IMR-90 (cell line): ENCODE data around the gene WDR27. TPM values are rescaled to one million over a fixed set of nuclear protein-coding genes. Genes with fewer than 3 reads are reported as not detected.
A peak's percentile ranks its signal among the peaks of the same experiment; 100 is the strongest.

ENCODE experiments used
- ATAC-seq: fragments of 200-7000 bp; cut with Tn5 transposase; 2 replicates; pipeline ENCODE4 v1.9.1; 2020; ENCODE audit warnings: low read depth, mild to moderate bottlenecking, moderate library complexity
- BruUV-seq: library from RNA; stranded (reverse); fragments of 400-500 nt; replicated peaks from 2 replicates; lab custom pipeline; 2021; lab: Mats Ljungman, UMichigan
- CTCF ChIA-PET: fragments of 300-600 bp; formaldehyde crosslinking; extraction: SDS; loops from one replicate; lab custom pipeline; 2021; ENCODE audit warnings: antibody characterized with exemption; lab: Yijun Ruan, JAX
- POLR2A ChIA-PET: fragments of 300-600 bp; sonication (Branson Sonifier 250); formaldehyde crosslinking; loops from one replicate; lab custom pipeline; 2022; ENCODE audit warnings: antibody characterized with exemption; ENCODE audit not compliant: unreplicated experiment; lab: Charles Lee
- DNase-seq: peaks from one replicate; pipeline ENCODE4 v3.0.0; 2013
- H2AFZ ChIP-seq: replicated peaks from 2 replicates; pipeline ENCODE3; 2013; ENCODE audit warnings: low read length, mild to moderate bottlenecking; ENCODE audit not compliant: poor library complexity
- H2AK5ac ChIP-seq: 2 replicates; pipeline ENCODE4 v1.6.1; 2013; ENCODE audit warnings: low read depth, low read length, inconsistent platforms
- H2AK9ac ChIP-seq: replicated peaks from 2 replicates; pipeline ENCODE3; 2013; ENCODE audit warnings: mild to moderate bottlenecking, low read depth, low read length, moderate library complexity; ENCODE audit not compliant: poor library complexity
- H2BK120ac ChIP-seq: 2 replicates; pipeline ENCODE4 v1.6.1; 2013; ENCODE audit warnings: low read depth, low read length, inconsistent platforms
- H2BK15ac ChIP-seq: 3 replicates; pipeline ENCODE4 v1.6.1; 2013; ENCODE audit warnings: low read depth, low read length, inconsistent platforms
- H2BK20ac ChIP-seq: 2 replicates; pipeline ENCODE4 v1.6.1; 2013; ENCODE audit warnings: low read depth, mild to moderate bottlenecking, inconsistent platforms, low read length, moderate library complexity
- H2BK5ac ChIP-seq: 2 replicates; pipeline ENCODE4 v1.6.1; 2013; ENCODE audit warnings: mild to moderate bottlenecking, low read depth, low read length, inconsistent platforms; ENCODE audit not compliant: poor library complexity, severe bottlenecking
- H3K14ac ChIP-seq: replicated peaks from 2 replicates; pipeline ENCODE4 v1.6.1; 2013; ENCODE audit warnings: low read depth, low read length, inconsistent platforms
- H3K18ac ChIP-seq: 2 replicates; pipeline ENCODE4 v1.6.1; 2013; ENCODE audit warnings: low read depth, low read length, control low read depth
- H3K23ac ChIP-seq: 2 replicates; pipeline ENCODE4 v1.6.1; 2013; ENCODE audit warnings: low read depth, low read length, inconsistent platforms
- H3K27ac ChIP-seq: 2 replicates; pipeline ENCODE4 v1.5.1; 2013; ENCODE audit warnings: mild to moderate bottlenecking, control low read depth, low read length; ENCODE audit not compliant: insufficient read depth
- H3K27me3 ChIP-seq: 2 replicates; pipeline ENCODE4 v1.6.1; 2013; ENCODE audit warnings: low read length; ENCODE audit not compliant: control insufficient read depth, insufficient read depth
- H3K36me3 ChIP-seq: 2 replicates; pipeline ENCODE4 v1.6.1; 2013; ENCODE audit warnings: low read length, mixed read lengths; ENCODE audit not compliant: control insufficient read depth, insufficient read depth
- H3K4ac ChIP-seq: 2 replicates; pipeline ENCODE4 v1.6.1; 2013; ENCODE audit warnings: low read depth, low read length, inconsistent platforms
- H3K4me1 ChIP-seq: 2 replicates; pipeline ENCODE4 v1.6.1; 2013; ENCODE audit warnings: low read length, mixed read lengths; ENCODE audit not compliant: control insufficient read depth, insufficient read depth
- H3K4me2 ChIP-seq: 2 replicates; pipeline ENCODE4 v1.6.1; 2013; ENCODE audit warnings: low read depth, mild to moderate bottlenecking, control low read depth, low read length, moderate library complexity
- H3K4me3 ChIP-seq: 2 replicates; pipeline ENCODE4 v1.5.1; 2013; ENCODE audit warnings: low read depth, mild to moderate bottlenecking, control low read depth, low read length, moderate library complexity; ENCODE audit not compliant: insufficient read depth
- H3K56ac ChIP-seq: 2 replicates; pipeline ENCODE4 v1.6.1; 2013; ENCODE audit warnings: low read length, inconsistent platforms; ENCODE audit not compliant: insufficient read depth; ENCODE audit errors: extremely low read depth
- H3K79me1 ChIP-seq, 2 experiments: 2 replicates each; pipeline ENCODE4 v1.6.1; 2013; ENCODE audit warnings: low read length in 2 of 2, inconsistent platforms in 1 of 2, low read depth in 1 of 2
- H3K9ac ChIP-seq: 2 replicates; pipeline ENCODE4 v1.6.1; 2013; ENCODE audit warnings: low read depth, low read length, control low read depth
- H3K9me1 ChIP-seq: 2 replicates; pipeline ENCODE4 v1.6.1; 2013; ENCODE audit warnings: low read length, inconsistent platforms; ENCODE audit not compliant: insufficient read depth
- H3K9me3 ChIP-seq: 2 replicates; pipeline ENCODE4 v1.6.1; 2013; ENCODE audit warnings: low read length; ENCODE audit not compliant: control insufficient read depth, insufficient read depth
- H4K20me1 ChIP-seq: 2 replicates; pipeline ENCODE4 v1.6.1; 2013; ENCODE audit warnings: low read length, inconsistent platforms; ENCODE audit not compliant: insufficient read depth
- H4K5ac ChIP-seq: 2 replicates; pipeline ENCODE4 v1.6.1; 2013; ENCODE audit warnings: mild to moderate bottlenecking, low read depth, low read length, control low read depth
- H4K8ac ChIP-seq, 2 experiments: 2 replicates each; pipeline ENCODE4 v1.6.1; 2013; ENCODE audit warnings: low read depth in 2 of 2, low read length in 2 of 2, control low read depth in 1 of 2, inconsistent platforms in 1 of 2
- H4K91ac ChIP-seq: 2 replicates; pipeline ENCODE4 v1.6.1; 2013; ENCODE audit warnings: low read depth, low read length, inconsistent platforms; ENCODE audit not compliant: insufficient read depth
- MAFK ChIP-seq: IDR thresholded peaks from 2 replicates; pipeline ENCODE4 v1.6.1; 2012; ENCODE audit warnings: low read depth, low read length, improper control_type of control experiment
- MXI1 ChIP-seq: IDR thresholded peaks from 2 replicates; pipeline ENCODE4 v1.6.1; 2012; ENCODE audit warnings: low read depth, mild to moderate bottlenecking, low read length, moderate library complexity, borderline replicate concordance
- NFE2L2 ChIP-seq: fragments of 150-350 bp; IDR thresholded peaks from 2 replicates; pipeline ENCODE4 v1.6.1; 2016; ENCODE audit warnings: low read depth, mild to moderate bottlenecking, low read length
- POLR2A ChIP-seq: IDR thresholded peaks from 2 replicates; pipeline ENCODE4 v1.6.1; 2012; ENCODE audit warnings: mild to moderate bottlenecking, low read depth, low read length
- RCOR1 ChIP-seq: IDR thresholded peaks from 2 replicates; pipeline ENCODE4 v1.6.1; 2012; ENCODE audit warnings: mild to moderate bottlenecking, low read length, improper control_type of control experiment; ENCODE audit not compliant: insufficient replicate concordance
- SMC3 ChIP-seq: fragments of 150-350 bp; IDR thresholded peaks from 2 replicates; pipeline ENCODE4 v1.6.1; 2016; ENCODE audit warnings: low read depth, mild to moderate bottlenecking, antibody characterized with exemption, low read length, moderate library complexity
- WGBS, 2 experiments: methylation state at CpG; one replicate each; pipeline versions ENCODE4 v1.1.5 to v1.1.7; 2013; ENCODE audit warnings: missing lambda C conversion rate in 2 of 2; ENCODE audit not compliant: insufficient read length in 1 of 2; ENCODE audit errors: extremely low coverage in 2 of 2; 5-methylcytosine and 5-hydroxymethylcytosine counted together
- dilution Hi-C: fragments of 300-500 bp; cut with HindIII; formaldehyde crosslinking; loops from one replicate; pipeline ENCODE4 v1.14.3; 2018; ENCODE audit warnings: low sequenced_read_pairs; ENCODE audit not compliant: unreplicated experiment
- in situ Hi-C: fragments of 300-500 bp; cut with MboI; formaldehyde crosslinking; loops from 3 replicates; pipeline ENCODE4 v1.14.3; 2019; ENCODE audit warnings: low sequenced_read_pairs, inconsistent platforms, mixed read lengths
- intact Hi-C: fragments of 100-400 bp; cut with micrococcal nuclease; formaldehyde crosslinking; loops from 2 replicates; pipeline ENCODE4 v1.10.0; 2022
- polyA plus RNA-seq, 3 experiments: library from polyadenylated mRNA; depleted of rRNA; stranded (reverse); fragments of >200 nt; gene quantifications; 2 replicates each; pipeline ENCODE4 v1.2.3, GENCODE V29; 2012; ENCODE audit warnings: low replicate concordance in 1 of 3
- total RNA-seq: library from RNA; depleted of rRNA; stranded (reverse); fragments of >200 nt; gene quantifications from 2 replicates; pipeline ENCODE4 v1.2.3, GENCODE V29; 2012
- TF ChIP-seq, protein P1 (sequence below): fragments of 150-350 bp; IDR thresholded peaks from 2 replicates; pipeline ENCODE4 v1.6.1; 2016; ENCODE audit warnings: low read depth, mild to moderate bottlenecking, low read length, moderate library complexity, borderline replicate concordance

The WDR27 gene
- total and polyA plus RNA-seq, 2 of the 4 experiments (the other 2 are of a cell fraction) = 7.0 to 18.5 TPM

DNA sequence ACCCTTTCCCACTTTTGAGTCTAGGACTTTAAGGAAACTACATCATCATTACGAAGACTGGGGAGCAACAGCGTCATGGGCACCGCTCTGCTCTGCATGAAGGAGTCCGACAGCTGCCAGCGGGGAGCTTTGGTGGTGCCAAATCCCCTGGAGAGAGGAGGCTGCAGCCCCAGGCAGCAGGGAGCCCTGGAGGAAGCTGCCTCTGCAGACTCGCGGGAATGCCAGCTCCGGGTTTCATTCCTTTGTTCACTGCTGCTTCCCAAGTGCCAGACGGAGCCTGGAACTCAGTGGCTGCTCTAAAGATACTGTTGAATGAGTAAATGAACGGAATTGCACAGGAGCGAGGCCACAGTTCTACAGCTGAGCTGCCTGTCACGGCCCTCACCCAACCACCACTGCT is 251.7 kb downstream of the WDR27 start:
- Histone ChIP-seq H3K4me2 (no peak overlapping the region), H3K4me3 (no peak overlapping the region), H3K9me1 (peaks cover 24% of the 10 kb centered on the region; the same call in 1 of the 2 replicates), H3K18ac (peak overlapping the region; percentile 58; the same call in 1 of the 2 replicates), H2BK15ac (peak overlapping the region; percentile 94; the same call in 1 of the 3 replicates), H3K56ac (no peak overlapping the region), H4K8ac (peak overlapping the region; percentile 43 to 50; a peak in 2 of 4 replicates), H2BK20ac (peak overlapping the region; percentile 73; the same call in 1 of the 2 replicates), H4K91ac (peak overlapping the region; percentile 50), H2AK9ac (no peak overlapping the region), H4K20me1 (no peaks in the 10 kb centered on the region), H2AK5ac (no peak overlapping the region), H2BK120ac (peak overlapping the region; percentile 62), H3K4me1 (peaks cover 21% of the 10 kb centered on the region), H3K9me3 (no peaks in the 10 kb centered on the region), H2BK5ac (no peak overlapping the region), H3K14ac (0 out of 2 replicates have a peak overlapping the region, but pooled peaks have one; percentile 66), H3K4ac (peak overlapping the region; percentile 85), H3K27ac (no peak overlapping the region), H2AFZ (no peak overlapping the region), H3K79me1 (no peaks in the 10 kb centered on the region), H4K5ac (peak overlapping the region; percentile 44; the same call in 1 of the 2 replicates), H3K9ac (no peak overlapping the region), H3K27me3 (no peaks in the 10 kb centered on the region), H3K23ac (no peak overlapping the region), H3K36me3 (no peaks in the 10 kb centered on the region)
- CTCF ChIA-PET = no interaction called here
- BruUV-seq = no TSS peak
- intact Hi-C loops (loop anchor here (10.0 kb wide), 1 partner anchor 375 kb away; no protein-coding TSS in a partner anchor), in situ Hi-C loops (no loop called here), dilution Hi-C loops (no loop called here)
- WGBS, 2 experiments = 98% methylated on average over 6 of the region's 12 CpGs; no CpG with 5 or more reads in 1 of the 2 experiments
- POLR2A ChIA-PET = no interaction called here
- TF ChIP-seq NFE2L2 (no peak), SMC3 (no peak), MAFK (no peak), POLR2A (no peak), RCOR1 (no peak), MXI1 (no peak)
- TF ChIP-seq, protein P1, sequence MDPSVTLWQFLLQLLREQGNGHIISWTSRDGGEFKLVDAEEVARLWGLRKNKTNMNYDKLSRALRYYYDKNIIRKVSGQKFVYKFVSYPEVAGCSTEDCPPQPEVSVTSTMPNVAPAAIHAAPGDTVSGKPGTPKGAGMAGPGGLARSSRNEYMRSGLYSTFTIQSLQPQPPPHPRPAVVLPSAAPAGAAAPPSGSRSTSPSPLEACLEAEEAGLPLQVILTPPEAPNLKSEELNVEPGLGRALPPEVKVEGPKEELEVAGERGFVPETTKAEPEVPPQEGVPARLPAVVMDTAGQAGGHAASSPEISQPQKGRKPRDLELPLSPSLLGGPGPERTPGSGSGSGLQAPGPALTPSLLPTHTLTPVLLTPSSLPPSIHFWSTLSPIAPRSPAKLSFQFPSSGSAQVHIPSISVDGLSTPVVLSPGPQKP = no peak
- ATAC-seq (no peak), DNase-seq (no peak)
